ENCODE results near the gene SHISA9.

Gene SHISA9

GRCh38 chr16:12942861-12943260 lies 41.5 kb downstream of the SHISA9 start:
- no peak for DNase-seq

DNA sequence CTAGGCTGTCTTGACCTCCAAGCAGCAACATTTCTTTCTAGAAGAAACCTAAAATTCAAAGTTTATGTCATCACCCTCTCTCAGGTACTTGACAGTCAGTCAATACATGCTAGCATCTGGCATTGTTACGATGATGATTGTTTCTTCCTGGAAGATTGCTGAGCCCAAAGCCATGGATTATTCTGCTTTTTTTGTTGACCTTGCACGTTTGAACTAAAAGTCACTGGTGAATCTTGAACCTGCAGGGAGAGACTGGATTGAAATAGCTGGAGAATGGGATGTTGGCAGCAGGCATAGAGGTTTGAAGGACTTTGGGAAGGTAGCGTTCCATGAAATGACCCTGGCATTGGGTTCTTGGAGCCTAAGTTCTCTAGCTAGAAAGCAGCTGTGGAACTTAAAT lies 42.9 kb downstream of the SHISA9 start:
- DNase-seq: no peak

- DNase-seq: no peak
Measured at GRCh38 chr16:12951392-12951791, 50.0 kb downstream of the SHISA9 start.

GRCh38 chr16:12951976-12952375 lies 50.6 kb downstream of the SHISA9 start:
- no peak for DNase-seq

DNA sequence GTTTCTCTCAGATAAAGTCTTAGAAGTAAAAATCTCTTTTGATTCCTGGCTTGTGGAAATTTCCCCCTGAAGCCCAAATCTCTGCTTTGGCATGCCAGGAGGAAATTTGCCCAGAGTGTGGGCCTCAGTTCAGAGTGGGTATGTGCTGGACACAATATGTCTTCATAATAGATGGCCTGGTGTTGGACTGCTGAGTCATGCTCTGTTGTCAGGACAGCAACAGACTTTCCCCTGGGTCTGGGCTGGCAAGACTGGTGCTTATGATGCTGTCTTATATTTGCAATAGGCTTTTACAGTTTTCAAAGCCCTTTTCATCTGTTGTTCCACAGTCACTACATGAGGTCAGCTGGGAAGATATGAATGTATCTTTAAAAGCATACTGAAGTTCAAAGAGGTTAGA lies 57.0 kb downstream of the SHISA9 start:
- no peak for DNase-seq

DNA sequence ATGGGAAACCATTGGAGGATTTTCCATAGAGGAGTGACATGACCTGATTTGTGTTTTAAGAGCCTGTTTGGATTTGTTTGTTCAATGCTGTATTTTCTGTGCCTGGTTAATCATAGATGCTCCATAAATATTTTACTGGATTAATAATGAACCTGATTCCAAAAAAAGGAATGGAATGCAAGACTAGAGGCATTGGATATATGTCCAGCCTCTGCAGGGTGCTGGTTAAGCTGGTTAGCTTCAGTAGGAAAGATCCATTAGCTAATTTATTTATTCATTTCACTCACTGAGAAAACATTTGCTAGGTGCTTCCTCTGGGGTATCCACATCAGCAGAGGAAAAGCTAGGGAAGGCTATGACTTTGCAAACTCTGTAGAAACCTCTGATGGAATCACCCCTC lies 57.7 kb downstream of the SHISA9 start:
- DNase-seq: no peak

DNA sequence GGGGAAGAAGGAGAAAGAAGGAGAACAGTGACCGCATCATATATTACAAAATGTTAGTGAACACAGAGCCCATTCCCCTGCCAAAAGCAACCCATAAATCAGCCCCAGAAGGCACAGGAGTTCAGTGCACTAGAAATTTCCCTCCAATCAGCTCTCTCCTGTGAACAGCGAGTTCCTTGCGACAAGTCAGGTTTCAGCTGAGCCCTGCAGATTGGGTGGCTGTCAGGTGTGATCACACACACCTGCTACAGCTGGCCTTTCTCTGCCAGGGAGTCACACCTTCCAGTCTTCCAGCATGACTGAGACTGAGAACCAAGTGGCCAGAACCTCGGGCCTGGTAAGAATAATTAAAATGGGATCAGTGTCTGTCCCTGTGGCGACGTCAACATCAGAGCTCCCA lies 60.2 kb downstream of the SHISA9 start:
- DNase-seq: no peak

- no peak for DNase-seq
Measured at GRCh38 chr16:12964461-12964860, 63.1 kb downstream of the SHISA9 start.

DNA sequence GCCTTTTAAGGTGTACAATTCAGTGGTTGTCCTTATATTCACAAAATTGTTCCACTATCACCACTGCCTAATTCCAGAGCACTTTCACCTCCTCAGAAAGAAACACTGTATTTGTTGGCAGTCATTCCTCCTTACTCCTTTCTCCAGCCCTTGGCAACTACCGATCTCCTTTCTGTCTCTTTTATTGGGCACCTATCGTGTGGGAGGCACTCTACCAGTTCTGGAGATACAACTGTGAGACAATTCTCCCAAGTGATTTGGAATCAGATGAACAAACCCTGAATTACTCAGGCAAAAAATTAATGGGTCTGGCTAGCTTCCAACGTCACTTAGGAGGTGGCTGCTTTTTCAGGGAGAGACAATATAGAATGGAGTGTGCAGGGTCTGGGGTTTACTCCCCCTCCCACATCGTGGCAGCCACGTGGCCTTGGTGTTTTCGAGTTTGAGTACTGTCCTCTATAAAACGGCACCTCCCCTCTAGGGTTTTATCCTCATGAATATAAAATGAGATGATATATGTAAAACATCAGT lies 63.9 kb downstream of the SHISA9 start:
- peak in 1 of 58 donors; percentile 3 for DNase-seq

- DNase-seq: peak in 53 of 58 donors; percentile 3 to 83 (median 47)
Measured at GRCh38 chr16:12971241-12971640, 69.8 kb downstream of the SHISA9 start.

- DNase-seq: no peak
Measured at GRCh38 chr16:12972246-12972645, 70.8 kb downstream of the SHISA9 start.

GRCh38 chr16:12975766-12976165 lies 74.4 kb downstream of the SHISA9 start:
- no peak for DNase-seq

- no peak for DNase-seq
Measured at GRCh38 chr16:12976496-12976895, 75.1 kb downstream of the SHISA9 start.

DNA sequence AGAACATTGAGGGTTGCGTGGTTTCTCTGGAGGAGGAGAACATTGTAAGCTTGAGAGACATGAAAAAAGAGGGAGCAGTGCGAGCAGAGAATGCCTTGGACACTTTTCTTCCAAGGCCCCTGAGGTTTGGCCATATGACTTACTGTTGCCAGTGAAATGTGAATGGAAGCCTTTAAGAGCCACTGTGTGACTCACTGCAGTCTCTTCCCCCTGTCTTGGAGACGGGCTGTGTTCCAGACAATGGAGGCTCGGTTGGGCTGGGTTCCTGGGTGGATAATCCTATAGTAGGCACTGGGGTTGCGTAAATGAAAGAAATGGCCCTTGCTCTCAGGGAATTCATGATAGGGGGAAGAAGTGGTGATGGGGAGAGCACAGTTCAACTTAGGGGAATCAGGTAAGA lies 75.5 kb downstream of the SHISA9 start:
- DNase-seq: no peak

DNA sequence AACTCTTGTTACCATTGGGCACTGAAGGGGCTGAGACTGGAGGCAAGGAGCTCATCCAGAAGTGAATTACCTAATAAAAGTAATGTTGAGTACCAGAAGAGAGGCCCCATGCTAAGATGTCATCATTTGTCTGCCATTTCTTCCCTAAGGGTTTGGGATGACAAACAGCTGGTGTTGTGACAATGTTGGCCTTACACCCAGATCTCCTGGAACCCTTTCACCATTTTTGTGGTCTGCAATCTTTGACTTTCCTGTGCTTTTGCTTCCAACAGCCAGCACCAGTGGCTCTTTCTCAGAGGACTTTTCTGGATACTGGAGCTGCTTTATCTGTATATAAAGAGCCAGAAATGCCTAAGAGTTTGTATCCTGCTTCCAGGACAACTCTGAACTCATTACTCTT lies 84.1 kb downstream of the SHISA9 start:
- no peak for DNase-seq

GRCh38 chr16:12988071-12988470 lies 86.7 kb downstream of the SHISA9 start:
- no peak for DNase-seq

GRCh38 chr16:12992066-12992465 lies 90.7 kb downstream of the SHISA9 start:
- DNase-seq: no peak

DNA sequence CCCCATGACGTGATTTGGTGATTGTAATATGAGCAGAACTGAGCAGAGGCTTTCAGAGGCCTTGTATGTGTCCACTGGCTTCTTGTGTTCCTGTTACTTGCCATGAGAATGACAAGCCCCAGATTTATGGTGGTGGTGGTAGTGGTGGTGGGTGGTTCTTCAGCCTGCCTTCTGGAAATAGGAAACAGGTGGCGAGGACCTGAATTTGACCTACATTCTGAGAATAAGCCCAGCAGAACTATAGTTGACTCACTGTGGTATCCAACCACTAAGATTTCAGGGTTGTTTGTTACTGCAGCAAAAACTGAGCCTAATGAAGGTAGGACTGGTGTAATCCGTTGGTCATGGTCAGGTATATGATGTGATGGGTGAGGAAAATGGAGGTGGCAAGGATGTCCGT lies 93.0 kb downstream of the SHISA9 start:
- no peak for DNase-seq

DNA sequence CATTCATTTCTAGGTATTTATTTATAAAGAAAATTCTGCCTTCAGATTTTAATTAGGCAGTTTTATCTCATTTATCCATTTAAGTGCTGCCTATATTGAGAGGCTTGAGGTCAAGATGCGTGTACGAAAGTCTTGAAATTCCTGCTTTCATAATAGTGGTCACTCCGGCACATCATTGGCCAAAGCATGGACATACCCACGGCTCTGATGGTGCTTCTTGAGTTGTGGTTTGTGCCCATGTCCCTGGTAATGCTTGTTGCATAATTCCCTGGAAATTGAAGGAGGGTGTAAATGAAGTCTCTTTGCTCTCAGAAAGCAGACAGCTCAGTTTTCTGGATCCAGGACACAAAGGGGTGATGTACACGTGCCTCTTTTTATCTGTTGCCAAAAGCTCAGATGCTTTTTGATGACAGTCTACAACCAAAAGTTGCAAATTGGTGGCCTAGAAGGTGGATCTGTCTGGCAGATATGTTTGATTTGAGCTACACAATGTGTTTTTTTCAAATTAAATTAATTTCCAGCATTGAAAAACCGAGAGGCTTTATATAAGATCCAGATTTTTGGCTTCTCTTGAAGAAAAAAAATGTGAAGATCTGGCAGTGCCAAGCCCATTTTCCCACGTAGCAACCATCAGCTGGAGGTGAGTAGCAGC lies 94.4 kb downstream of the SHISA9 start:
- peak in 8 of 58 donors; percentile 2 to 75 (median 28) for DNase-seq

DNA sequence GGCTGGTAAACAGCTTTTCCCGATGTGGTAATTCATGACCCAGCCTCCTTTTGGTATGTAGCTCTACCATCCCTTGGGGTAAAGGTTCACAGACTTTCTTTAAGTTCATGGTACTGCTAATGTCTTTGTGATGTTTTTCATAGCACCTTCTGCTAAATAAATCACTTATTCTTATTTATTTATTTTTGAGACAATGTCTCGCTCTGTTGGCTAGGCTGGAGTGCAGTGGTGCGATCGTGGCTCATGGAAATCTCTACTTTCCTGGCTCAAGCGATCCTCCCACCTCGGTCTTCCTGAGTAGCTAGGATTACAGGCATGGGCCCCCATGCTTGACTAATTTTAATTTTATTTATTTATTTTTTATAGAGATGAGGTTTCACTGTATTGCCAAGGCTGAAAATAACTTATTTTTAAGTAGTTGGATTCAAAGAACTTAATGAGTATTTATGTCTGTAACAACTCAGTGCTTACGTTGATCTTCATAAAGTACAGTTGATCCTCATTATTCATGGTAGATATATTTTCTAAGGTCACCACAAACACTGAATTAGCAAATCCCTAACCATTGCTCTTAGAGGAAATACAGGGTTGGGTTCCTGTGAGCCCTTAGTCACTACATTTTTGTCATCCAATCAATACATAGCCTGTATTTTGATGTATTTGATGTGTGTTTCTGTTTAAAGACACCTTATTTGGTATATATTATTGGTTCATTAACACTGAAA lies 97.1 kb downstream of the SHISA9 start:
- no peak for DNase-seq

- DNase-seq: no peak
Measured at GRCh38 chr16:12999368-12999767, 98.0 kb downstream of the SHISA9 start.

DNA sequence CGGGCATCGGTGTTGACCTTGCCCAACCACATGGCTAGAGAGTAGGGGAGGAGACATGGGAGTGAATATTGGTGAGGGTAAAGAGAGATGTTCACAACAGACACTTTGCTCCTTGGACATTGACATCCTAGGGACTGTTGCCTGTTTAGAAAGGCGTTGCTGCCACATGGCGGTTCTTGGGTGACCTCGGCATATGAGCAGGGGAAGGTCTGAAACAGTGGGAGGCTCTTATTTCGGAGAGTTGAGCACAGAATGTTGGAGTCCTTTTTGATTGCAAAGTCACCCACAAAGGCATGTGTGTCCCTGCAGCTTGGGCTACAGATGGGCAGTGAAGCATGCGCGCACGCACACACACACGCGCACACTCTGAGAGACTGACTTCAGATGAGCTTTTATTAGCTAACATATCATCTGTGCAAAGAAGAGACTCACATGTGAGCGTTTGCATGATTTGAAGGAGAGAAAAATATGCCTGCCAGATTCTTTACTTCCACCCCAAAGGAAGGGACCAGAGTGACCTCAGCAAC lies 104.4 kb downstream of the SHISA9 start:
- DNase-seq: peak in 14 of 58 donors; percentile 1 to 39 (median 12)

GRCh38 chr16:13012601-13013000 lies 111.2 kb downstream of the SHISA9 start:
- peak in 2 of 58 donors; percentile 3 to 28 for DNase-seq
